Stimulated activated CD8-positive, alpha-beta memory T cell treated with anti-CD3 and anti-CD28 coated beads, Interleukin-4, amount 100 ng/mL, for 4 hours (primary cell): Measurements from ENCODE around the gene NFIB.

ENCODE experiments used
- DNase-seq, 2 donors: peaks; one replicate each; pipeline ENCODE4 v3.0.0-alpha.2; 2020; ENCODE audit warnings: low read depth in 2 of 2, low spot score in 1 of 2

Gene NFIB

DNA sequence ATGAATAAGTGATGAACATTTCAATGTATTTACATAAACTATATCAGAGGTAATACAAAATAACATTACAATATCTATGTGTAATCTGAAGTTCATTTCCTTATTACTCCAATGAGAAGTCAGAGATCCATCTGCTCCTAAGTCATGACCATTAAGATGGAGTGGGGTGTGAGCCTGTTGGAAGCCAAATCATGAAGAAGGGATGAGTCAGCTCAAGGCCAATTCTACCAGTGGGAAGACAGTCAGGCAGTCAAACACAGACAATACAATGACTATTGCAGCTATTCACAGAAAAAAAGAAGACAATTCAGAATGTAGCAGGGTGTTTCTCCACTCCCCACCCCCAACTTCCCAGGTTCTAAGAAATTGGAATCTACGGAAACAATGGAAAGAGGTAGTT, 155.0 kb downstream of the NFIB start:
- no peak for DNase-seq

DNA sequence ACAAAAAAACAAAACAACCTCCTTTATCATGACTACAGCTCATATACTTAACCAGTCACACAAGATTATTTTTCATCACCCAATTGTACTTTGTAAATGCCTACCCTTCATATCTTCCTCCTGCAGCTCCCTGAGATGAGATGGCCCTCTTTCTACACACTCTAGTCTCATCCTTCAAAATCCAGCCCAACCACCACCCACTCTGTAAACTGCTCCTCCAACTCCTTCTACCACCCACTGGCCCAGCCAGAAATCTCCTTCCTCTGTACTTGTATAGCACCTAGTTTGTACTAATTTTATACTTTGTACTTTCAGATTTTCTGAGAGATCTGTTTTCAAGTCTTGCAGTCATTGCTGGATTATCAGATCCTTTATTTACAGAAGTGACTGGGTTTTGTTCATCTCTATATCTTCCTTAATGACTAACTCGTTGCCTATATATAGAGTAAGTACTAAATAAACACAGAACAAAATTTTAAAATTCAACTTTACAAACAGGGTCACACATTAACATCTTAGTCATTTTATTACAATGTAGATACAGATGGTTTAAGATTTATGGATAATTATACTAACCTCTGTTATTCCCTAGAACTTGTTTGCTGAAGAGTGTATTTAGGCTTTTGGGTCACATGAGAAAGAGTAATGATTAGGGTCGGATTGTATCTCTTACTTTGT, 155.7 kb downstream of the NFIB start:
- DNase-seq = no peak

DNA sequence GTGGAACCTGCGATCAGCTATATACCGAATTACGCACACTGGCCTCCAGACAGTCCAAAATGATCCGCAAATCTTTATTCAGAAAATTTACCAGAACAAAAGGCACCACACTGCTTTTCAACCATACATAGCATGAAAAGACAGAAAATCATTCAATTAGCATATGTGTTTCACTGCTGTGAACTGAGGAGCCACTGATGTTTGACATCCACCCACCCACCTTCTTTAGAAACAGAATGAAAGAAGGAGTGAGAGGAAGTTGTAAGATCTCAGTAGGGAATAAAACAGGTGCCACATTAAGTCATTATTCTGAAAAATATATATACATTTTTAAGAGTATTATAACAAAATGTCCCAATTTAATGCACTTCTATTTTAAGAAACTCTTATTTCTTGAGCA, 156.8 kb downstream of the NFIB start:
- no peak for DNase-seq

DNA sequence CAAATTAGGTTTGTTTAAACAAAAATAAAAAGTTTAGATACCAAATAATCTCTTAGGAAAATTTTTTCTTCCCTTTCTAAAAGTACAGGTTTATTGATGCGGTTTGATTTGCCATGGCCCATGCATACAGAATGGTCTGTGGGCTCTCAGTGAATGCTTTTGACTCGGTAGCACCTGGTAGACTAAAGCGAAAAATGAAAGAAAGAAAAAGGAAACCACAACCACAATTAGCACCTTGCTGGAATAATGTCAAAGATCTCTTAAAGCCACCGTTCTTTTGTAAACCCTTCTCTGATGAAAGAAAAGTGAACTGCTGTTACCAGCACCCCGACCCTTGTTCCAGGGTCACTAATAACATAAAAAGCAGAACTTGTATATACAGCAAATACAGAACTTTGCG, 157.9 kb downstream of the NFIB start:
- DNase-seq = no peak

DNA sequence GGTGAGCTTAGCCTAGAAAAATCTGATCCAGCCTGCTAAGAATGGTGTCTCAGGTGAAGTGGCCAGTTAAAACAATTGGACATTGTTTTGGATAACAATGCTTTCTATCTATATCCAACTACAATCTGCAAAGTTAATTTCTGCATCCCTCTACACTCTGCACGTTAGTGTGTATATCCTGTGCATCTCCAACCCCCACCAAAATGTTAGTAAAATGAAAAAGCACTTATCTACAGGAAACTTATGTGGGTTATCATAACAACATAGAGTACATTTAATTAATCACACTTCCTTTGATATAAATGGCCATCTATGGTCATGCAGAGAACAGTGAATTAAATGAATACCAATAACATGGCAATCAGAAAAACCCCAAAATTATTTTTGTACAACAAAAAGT, 158.7 kb downstream of the NFIB start:
- no peak for DNase-seq

DNA sequence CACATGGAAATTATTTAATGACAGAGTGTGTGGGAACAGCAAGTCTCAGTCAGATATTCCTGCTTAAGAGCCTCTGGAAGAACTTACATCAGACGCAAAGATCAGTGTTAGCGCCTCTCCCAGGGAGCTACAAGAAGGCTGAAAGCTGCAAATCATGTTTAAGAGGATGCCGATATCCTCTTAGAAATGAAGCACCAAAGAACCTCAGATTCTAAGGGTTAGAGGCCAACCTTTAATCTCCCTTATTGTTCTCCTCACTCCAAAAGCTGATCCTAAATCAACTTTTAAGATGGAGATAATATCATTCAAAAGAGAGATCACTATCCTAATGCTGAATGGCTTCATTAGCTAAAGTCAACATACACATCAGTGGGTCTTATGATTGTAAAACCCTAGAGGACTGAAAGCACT, 160.6 kb downstream of the NFIB start:
- DNase-seq = no peak

DNA sequence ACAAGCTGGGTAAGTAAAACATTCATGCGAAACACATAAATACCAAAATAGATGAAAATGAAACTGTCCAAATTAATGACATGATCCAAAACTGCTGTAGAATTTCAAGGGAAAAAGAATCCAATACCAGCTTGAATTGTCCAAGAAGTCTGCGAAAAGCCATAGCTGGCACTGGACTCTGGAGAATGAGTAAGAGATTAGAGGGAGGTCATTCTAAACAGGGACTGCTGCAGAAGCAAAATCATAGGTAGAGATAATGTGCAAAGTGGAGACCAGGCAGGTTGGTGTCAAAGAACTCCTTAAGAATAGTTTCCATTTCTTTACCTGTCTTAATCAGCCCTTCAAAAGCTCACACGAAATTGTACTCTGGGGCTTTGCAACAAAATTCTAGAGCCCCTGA, 162.5 kb downstream of the NFIB start:
- no peak for DNase-seq

DNA sequence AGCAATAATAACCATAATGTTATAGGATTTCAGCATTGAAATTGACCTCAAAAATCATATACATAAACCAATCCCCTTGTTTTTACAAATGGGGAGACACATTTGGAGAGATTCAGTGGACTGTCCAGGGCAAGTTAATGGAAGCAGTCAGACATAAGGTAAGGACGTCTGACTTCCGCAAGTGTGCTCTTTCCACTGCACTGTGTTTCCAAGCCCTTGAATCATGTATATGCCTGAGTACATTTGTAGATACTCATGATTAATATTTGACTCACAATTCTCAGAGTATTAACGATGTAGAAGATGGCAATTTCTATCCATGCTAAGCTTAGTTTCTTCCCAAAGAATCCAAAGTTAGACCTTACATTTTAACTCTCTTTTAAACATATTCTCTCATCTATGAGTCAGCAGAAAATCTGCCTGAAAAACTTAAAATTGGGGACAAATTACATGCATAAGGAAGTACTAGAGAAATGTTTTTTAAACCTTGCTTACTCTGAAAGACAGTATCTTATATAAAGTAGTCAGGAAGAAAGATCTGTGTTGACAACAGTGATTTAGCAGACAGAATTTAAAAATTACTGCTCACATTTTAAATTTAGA, 165.3 kb downstream of the NFIB start:
- DNase-seq = no peak

DNA sequence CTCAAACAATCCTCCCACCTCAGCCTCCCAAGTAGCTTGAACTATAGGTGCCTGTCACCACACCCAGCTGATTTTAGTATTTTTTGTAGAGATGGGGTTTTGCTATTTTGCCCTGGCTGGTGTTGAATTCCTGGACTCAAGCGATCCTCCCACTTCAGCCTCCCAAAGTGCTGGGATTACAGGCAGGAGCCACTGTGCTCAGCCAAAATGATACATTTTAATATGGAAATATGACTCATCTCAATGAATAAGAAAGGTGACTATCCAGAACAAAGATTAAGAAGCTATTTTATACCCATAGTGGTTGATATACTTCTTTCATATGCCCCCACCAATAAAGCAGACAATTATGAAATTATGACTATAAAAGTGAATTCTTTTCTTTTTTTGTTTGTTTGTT, 166.2 kb downstream of the NFIB start:
- DNase-seq = no peak

DNA sequence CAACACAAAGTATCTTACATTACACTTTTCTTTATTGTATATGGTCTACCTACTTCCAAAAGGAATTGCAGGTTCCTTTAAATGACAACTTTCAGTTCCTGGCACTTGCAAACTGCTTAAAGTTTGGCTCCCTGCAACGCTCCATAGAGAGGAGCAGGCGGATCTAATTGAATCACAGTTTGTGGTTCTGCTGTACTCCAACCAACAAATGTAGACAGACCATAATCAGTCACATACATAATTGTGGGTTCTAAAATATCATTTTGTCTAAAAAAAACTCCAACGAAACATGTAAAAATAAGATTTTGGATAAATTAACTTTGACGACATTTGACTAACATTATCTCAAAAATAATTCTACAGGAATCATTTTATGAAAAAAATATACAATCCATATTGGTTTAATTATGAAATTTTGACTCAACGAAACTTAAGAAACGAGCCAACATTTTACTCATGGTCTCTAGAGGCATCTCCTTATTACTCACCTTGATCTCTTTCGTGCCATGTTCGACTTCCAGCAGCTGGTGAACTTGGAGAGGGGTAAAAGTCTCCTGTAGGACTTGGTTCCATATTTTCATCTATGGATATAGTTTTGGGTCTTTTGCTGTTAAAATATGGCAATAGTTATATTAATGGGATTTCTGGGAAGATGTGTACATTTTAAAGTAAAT, 167.6 kb downstream of the NFIB start:
- DNase-seq = no peak

DNA sequence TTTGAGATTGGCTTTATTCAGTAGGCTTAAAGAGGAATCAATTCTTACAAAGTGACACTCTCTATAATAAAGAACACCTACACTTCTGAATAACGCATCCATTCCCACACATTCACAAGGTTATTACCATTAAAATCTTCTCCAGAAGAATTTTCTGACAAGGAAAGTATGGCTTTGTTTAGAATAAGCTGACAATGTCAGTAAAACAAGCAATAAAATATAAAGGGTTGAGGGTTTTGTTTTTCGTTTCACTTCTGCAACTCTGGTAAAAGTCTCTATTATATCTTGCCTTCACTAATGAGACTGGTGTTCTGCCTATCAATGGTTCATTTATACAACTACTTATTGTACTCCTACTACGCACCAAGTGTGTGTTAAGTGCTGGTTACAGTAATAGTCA, 169.7 kb downstream of the NFIB start:
- DNase-seq = no peak

DNA sequence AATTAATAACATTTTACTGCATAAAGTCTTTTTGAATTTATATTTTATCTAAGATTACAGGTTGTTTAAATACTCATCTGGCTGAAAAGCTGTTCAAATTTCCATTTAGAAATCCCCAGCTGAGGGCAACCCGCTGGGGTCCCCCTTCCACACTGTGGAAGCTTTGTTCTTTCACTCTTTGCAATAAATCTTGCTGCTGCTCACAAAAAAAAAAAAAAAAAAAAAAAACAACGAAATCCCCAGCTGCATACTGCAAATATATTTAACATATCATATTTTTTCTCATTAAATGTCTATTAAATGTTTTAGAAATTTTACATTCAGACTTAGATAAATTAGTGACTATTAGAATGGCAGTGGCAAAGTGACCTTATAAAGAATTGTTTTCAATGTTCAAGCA, 172.2 kb downstream of the NFIB start:
- DNase-seq = no peak

DNA sequence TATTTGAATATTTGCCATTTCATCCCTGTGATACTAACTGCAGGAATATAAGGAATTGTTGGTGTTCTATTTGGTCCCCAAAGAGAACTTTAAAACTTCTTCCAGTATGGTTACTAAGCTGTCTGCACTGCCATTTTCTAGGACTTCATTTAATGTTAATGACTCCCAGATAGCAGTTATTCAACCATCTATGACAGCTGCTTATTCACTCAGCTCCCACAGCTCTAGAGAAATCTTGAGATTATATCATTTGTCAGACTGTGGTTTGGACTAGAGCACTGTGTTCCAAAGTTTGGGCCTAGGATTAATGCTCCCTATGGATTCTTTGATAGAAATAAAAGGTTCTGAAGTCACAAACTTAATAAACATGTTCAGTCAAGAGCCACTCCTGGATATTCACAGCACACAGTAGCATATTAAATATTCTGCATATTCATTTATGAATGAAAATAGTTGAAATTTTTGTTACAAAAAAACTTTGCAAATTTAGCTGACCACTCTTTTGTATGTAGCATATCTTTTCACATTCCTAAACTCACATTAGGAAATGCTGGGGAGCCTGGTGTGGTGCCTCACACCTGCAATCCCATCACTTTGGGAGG, 173.7 kb downstream of the NFIB start:
- no peak for DNase-seq

DNA sequence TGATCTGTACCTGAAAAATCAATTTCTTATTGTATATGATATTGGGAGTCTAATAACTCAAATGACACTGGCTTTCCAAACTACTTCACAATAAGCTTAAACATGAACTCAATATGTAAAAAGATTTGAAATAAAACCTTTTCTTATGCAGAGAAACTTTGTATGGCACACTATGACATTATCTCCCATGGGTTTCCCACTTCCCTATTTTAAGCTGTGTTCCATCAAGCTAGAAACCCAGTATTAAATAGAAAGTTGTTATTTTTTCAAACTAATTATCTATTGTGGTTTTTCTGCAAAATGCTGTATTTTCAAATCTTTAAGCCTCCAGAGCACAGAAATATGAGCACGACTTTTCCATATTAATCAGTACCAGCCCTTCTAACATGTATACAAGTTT, 174.7 kb downstream of the NFIB start:
- no peak for DNase-seq

DNA sequence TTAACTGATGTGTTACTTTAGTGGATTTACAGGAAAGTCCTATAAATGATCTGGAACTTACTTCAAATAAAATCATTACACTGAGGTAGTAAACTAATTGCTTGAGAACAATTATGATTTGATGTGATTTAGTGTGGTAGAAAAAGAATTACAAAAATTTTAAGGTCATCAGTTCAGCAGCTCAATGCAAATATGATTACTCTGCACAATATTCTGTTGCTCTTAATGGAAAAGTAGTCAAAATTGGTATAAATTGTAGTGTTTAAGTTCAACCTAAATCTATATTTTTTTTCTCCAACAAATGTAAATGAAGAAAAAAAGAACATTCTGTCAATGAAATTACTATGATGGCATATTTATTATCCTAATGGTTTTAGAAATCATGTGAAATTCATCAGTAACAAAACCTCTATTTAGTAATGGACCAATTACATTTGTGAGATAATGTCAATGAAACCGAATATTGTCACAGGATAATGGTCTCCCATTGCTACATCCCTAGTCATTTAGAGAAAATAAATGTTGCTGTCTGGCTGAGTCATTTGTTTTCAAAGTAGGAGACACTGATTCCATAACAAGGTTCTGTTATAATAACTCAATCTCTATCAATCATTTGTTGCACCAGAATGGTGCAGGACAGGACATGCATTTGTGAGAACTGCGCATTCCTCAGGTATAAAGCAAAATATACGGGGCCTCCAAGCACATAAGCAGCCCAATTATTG, 177.1 kb downstream of the NFIB start:
- DNase-seq = no peak

DNA sequence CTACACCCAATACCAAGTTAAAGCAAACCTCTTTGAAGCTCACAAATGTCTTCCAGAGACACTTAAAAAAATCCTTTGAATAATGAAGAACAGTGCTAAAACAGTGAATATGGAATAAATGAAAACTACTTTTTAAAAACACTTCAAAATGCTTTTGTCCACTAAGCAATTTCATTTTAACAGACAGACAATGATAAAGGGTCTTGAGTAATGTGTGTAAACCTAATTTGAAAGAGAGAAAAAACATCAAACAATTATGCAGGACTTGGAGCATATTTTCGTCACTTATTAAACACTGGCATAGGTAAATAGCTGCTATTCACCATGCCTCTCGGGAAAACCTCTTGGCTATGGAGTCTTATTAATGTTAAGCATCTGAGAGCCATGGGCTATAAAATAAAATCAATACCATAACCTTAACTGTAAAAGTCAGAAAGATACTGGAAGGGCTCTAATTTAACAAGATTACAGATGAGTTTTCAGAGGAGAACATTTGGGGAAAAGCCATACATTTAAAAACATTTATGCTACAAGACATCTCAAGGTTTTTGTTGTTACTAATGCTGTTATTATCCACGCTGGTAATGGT, 177.8 kb downstream of the NFIB start:
- DNase-seq = no peak

DNA sequence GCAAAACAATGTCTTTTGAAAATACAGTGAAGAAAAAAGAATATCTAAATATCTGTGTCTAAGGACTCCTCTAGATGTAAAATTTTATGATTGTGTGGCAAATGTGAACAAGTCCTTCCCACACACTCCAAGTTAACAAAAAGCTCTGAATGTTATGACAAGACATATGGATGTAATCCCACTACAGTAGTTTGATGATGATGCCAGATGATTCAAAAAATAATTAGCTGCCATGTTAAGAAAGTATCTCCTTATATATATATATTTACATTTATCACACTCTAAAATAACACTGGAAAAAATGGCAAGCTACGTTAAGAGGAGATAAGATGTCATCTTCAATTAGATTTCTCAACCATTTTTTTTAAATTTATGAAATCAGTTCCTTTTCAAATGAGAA, 178.5 kb downstream of the NFIB start:
- DNase-seq = no peak

DNA sequence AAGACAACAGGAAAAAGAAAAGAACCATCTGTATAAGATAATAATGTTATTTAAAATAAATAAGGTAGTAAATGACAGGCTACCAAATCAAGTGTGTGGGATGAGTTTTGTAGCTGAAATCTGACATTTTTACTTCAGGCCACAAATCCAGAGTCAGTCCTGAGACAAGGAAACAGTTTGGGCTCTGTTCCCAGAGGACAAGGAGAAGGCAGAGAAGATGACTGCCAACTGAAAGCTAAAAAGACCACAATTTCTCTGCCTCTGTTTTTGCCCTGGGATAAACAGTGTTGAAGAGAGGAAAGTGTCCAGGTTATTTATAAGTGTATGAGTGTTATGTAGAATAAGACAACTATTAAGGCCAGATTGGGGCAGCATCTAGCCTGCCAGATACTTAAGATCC, 180.5 kb downstream of the NFIB start:
- no peak for DNase-seq

DNA sequence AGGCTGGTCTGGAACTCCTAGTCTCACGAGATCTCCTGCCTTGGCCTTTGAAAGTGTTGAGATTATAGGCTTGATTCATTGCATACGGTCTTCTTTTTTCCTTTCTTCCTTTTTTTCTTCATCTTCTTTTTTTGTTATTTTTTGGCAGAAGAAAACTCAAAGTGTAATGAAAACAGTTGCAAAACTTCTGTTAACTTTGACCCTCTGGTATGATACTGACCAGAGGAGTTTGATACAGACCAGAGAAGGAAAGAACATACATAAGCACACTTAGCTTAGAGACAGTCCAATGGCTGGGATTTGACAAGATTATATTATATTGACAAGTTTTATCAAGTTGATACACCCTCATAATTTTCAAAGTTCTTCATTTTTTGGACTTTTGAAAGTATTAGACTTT, 181.2 kb downstream of the NFIB start:
- DNase-seq = no peak

DNA sequence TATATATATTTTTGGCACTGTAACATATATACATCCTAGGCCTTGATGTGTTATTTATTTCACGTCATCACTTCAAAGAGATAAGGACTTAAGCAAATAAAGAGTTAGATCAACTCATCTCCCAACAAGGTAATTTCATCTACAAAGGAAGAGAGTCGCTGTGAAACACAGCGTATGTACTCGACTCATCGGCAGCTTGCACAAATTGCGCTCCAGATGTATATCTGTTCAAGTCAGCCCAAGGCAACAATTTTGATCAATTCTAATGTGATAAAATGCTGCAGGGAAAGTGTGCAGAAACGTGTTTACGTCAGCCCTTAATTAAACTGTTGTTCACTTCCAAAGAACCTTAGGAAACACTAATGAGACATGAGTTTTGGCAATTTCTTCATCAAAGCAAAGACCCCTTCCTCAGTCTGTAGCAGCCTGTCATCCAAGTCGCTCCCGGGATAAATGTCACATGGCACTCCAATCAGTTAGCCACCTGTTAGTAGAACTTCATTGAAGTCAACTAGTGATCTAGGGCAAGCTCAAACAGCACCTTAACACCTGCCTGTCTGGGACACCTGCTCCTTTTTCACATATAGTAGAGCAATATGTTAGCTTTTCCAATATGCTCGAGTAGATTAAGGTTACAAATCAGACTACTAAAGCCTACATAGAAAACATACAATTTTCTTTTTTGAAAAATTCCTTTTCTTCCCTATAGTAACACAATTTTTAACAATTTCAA, 182.4 kb downstream of the NFIB start:
- no peak for DNase-seq

DNA sequence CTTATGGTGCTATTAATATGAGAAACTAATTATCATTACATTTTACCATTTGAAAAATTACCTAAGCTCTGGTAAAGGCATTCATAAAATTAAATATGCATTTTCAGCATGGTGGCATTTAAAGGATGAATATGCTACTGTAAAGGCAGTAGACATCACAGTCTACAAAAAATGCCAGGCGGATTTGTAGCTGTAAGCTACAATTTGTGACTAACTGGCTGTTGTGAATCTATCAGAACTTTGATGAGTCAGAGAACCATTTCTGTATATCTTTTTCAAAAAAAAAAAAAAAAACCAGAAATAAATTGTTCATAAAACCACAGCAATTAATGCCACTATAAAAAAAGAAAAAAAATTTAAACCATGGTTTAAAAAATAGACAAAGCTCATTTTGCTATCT, 186.3 kb downstream of the NFIB start:
- DNase-seq = no peak
